ENCODE results near the gene SLC28A1. TPM values are rescaled to one million over a fixed set of nuclear protein-coding genes. Genes with fewer than 3 reads are reported as not detected.
A peak's percentile ranks its signal among the peaks of the same experiment; 100 is the strongest.

Gene SLC28A1
- total and polyA plus RNA-seq, 2 of the 4 experiments (the other 2 are of a cell fraction), result not detected

- ChIA-PET CTCF (no interaction called here), POLR2A (ENCODE audit: unreplicated experiment) (no interaction called here)
- peaks cover 17% of the 10 kb centered on the region for H3K9me1 ChIP-seq (ENCODE audit: insufficient read depth, low read length)
- H3K27me3 ChIP-seq (ENCODE audit: control insufficient read depth, insufficient read depth, low read length), result no peaks in the 10 kb centered on the region
- H2BK5ac ChIP-seq (ENCODE audit: low read depth, low read length, poor library complexity, severe bottlenecking), result no peak overlapping the region
- no CpG with 5 or more reads among the region's 5 CpGs for WGBS, 2 experiments (ENCODE audit: extremely low coverage in 2 of 2, insufficient read length in 1 of 2)
- dilution Hi-C loops (cut with HindIII; ENCODE audit: low sequenced_read_pairs, unreplicated experiment) (loop anchor here (10.0 kb wide), 1 partner anchor 93 kb away; no protein-coding TSS in a partner anchor), intact Hi-C loops (cut with micrococcal nuclease) (no loop called here), in situ Hi-C loops (cut with MboI; ENCODE audit: low sequenced_read_pairs) (loop anchor here (25.0 kb wide), 1 partner anchor 336 kb away; no protein-coding TSS in a partner anchor)
- TF ChIP-seq, protein P1, sequence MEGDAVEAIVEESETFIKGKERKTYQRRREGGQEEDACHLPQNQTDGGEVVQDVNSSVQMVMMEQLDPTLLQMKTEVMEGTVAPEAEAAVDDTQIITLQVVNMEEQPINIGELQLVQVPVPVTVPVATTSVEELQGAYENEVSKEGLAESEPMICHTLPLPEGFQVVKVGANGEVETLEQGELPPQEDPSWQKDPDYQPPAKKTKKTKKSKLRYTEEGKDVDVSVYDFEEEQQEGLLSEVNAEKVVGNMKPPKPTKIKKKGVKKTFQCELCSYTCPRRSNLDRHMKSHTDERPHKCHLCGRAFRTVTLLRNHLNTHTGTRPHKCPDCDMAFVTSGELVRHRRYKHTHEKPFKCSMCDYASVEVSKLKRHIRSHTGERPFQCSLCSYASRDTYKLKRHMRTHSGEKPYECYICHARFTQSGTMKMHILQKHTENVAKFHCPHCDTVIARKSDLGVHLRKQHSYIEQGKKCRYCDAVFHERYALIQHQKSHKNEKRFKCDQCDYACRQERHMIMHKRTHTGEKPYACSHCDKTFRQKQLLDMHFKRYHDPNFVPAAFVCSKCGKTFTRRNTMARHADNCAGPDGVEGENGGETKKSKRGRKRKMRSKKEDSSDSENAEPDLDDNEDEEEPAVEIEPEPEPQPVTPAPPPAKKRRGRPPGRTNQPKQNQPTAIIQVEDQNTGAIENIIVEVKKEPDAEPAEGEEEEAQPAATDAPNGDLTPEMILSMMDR (conservative IDR thresholded peaks at IDR 0.05; ENCODE audit: low read depth, low read length), result no peak
- TF ChIP-seq SMC3 (IDR thresholded peaks at IDR 0.05; ENCODE audit: low read depth, low read length), result no peak
- TF ChIP-seq RCOR1 (IDR thresholded peaks at IDR 0.05; ENCODE audit: insufficient replicate concordance, low read length), result no peak
- TF ChIP-seq FOS (IDR thresholded peaks at IDR 0.05; ENCODE audit: low read depth, low read length), result no peak
- no peak for TF ChIP-seq RAD21 (IDR thresholded peaks at IDR 0.05; ENCODE audit: low read length)
- TF ChIP-seq USF2 (IDR thresholded peaks at IDR 0.05; ENCODE audit: low read depth, low read length), result no peak
- no peak for TF ChIP-seq NFE2L2 (IDR thresholded peaks at IDR 0.05; ENCODE audit: low read depth, low read length)
- TF ChIP-seq MAZ (IDR thresholded peaks at IDR 0.05; ENCODE audit: borderline replicate concordance, low read depth, low read length), result no peak
- no peak for TF ChIP-seq ELK1 (IDR thresholded peaks at IDR 0.05; ENCODE audit: borderline replicate concordance, low read depth, low read length)
- TF ChIP-seq MAFK (IDR thresholded peaks at IDR 0.05; ENCODE audit: low read depth, low read length), result no peak
- TF ChIP-seq CEBPB (IDR thresholded peaks at IDR 0.05; ENCODE audit: low read depth, low read length), result no peak
- TF ChIP-seq BHLHE40 (IDR thresholded peaks at IDR 0.05; ENCODE audit: low read depth, low read length), result no peak
- no peak for TF ChIP-seq CHD1 (IDR thresholded peaks at IDR 0.05; ENCODE audit: low read depth, low read length)
- no peak for TF ChIP-seq MXI1 (IDR thresholded peaks at IDR 0.05; ENCODE audit: borderline replicate concordance, low read depth, low read length)
- no peak for TF ChIP-seq RFX5 (IDR thresholded peaks at IDR 0.05; ENCODE audit: low read depth, low read length)
- no peak for TF ChIP-seq POLR2A (IDR thresholded peaks at IDR 0.05; ENCODE audit: low read depth, low read length)
- no peak overlapping the region for H3K27ac ChIP-seq (ENCODE audit: insufficient read depth, low read length)
- no peak overlapping the region for H3K56ac ChIP-seq (ENCODE audit: extremely low read depth, insufficient read depth, low read length)
- peaks cover 0 to 8% of the 10 kb centered on the region in 2 experiments; a peak in 1 of 4 replicates for H3K79me1 ChIP-seq (ENCODE audit: low read depth in 1 of 2, low read length in 2 of 2)
- peak overlapping the region; percentile 44; the same call in 1 of the 2 replicates for H2BK120ac ChIP-seq (ENCODE audit: low read depth, low read length)
- H4K8ac ChIP-seq (ENCODE audit: low read depth in 2 of 2, low read length in 2 of 2), result peak overlapping the region in 1 of 2 experiments; percentile 23; a peak in 1 of 4 replicates
- no peak overlapping the region for H2AK9ac ChIP-seq (replicated peaks; ENCODE audit: low read depth, low read length, poor library complexity)
- H3K36me3 ChIP-seq (ENCODE audit: control insufficient read depth, insufficient read depth, low read length), result no peaks in the 10 kb centered on the region
- peak overlapping the region; percentile 49; the same call in 1 of the 2 replicates for H2AK5ac ChIP-seq (ENCODE audit: low read depth, low read length)
- H3K4me2 ChIP-seq (ENCODE audit: low read depth, low read length), result no peak overlapping the region
- no peak overlapping the region for H3K4me3 ChIP-seq (ENCODE audit: insufficient read depth, low read depth, low read length)
- 0 out of 2 replicates have a peak overlapping the region, but pooled peaks have one; percentile 16 for H3K4ac ChIP-seq (ENCODE audit: low read depth, low read length)
- H3K9me3 ChIP-seq (ENCODE audit: control insufficient read depth, insufficient read depth, low read length), result no peaks in the 10 kb centered on the region
- peak overlapping the region; percentile 47 for H2AFZ ChIP-seq (replicated peaks; ENCODE audit: low read length, poor library complexity)
- BruUV-seq (replicated peaks), result no TSS peak
- peaks cover 13% of the 10 kb centered on the region for H3K4me1 ChIP-seq (ENCODE audit: control insufficient read depth, insufficient read depth, low read length)
- ATAC-seq (ENCODE audit: low read depth) (no peak), DNase-seq (no peak)
- H4K91ac ChIP-seq (ENCODE audit: insufficient read depth, low read depth, low read length), result no peak overlapping the region
- peak overlapping the region; percentile 65; the same call in 1 of the 3 replicates for H2BK15ac ChIP-seq (ENCODE audit: low read depth, low read length)
- no peak overlapping the region for H3K9ac ChIP-seq (ENCODE audit: low read depth, low read length)
- H3K18ac ChIP-seq (ENCODE audit: low read depth, low read length), result no peak overlapping the region
- no peak overlapping the region for H3K23ac ChIP-seq (ENCODE audit: low read depth, low read length)
- no peak overlapping the region for H4K5ac ChIP-seq (ENCODE audit: low read depth, low read length)
- no peak overlapping the region for H2BK20ac ChIP-seq (ENCODE audit: low read depth, low read length)
- no peaks in the 10 kb centered on the region for H4K20me1 ChIP-seq (ENCODE audit: insufficient read depth, low read length)
- H3K14ac ChIP-seq (replicated peaks; ENCODE audit: low read depth, low read length), result no peak overlapping the region
These were observed 67.3 kb downstream of the SLC28A1 start for GRCh38 chr15:84951736-84952135.
